GM18498 (cell line): ENCODE data around the gene CRYBG3.
"Not testable (repeated sequence)": the region's sequence is repeated elsewhere in the genome, so short reads cannot be mapped to it uniquely, and the experiment has no call there.

ENCODE experiments used
- ATAC-seq: cut with Tn5 transposase; IDR thresholded peaks from one replicate; pipeline ENCODE4 v1.9.1; 2021; ENCODE audit warnings: mild to moderate bottlenecking, moderate library complexity; ENCODE audit not compliant: unreplicated experiment

Gene CRYBG3

GRCh38 chr3:97895216-97895615 lies 73.4 kb downstream of the CRYBG3 start:
- peak; percentile 87 for ATAC-seq

- ATAC-seq, result no peak
These were observed 74.3 kb downstream of the CRYBG3 start for GRCh38 chr3:97896129-97896528.

- ATAC-seq, result no peak
These were observed 74.7 kb downstream of the CRYBG3 start for GRCh38 chr3:97896547-97896946.

- ATAC-seq, result no peak
These were observed 77.5 kb downstream of the CRYBG3 start for GRCh38 chr3:97899331-97899730.

GRCh38 chr3:97901313-97902248 lies 79.8 kb downstream of the CRYBG3 start:
- ATAC-seq, result no peak

GRCh38 chr3:97909830-97910229 lies 88.0 kb downstream of the CRYBG3 start:
- ATAC-seq, result not testable (repeated sequence)

GRCh38 chr3:97910236-97910831 lies 88.5 kb downstream of the CRYBG3 start:
- not testable (repeated sequence) for ATAC-seq

GRCh38 chr3:97910931-97911351 lies 89.1 kb downstream of the CRYBG3 start:
- no peak for ATAC-seq

- no peak for ATAC-seq
These were observed 89.6 kb downstream of the CRYBG3 start for GRCh38 chr3:97911459-97911858.

GRCh38 chr3:97914388-97914787 lies 92.6 kb downstream of the CRYBG3 start:
- no peak for ATAC-seq

- no peak for ATAC-seq
These were observed 94.8 kb downstream of the CRYBG3 start for GRCh38 chr3:97916576-97916975.

GRCh38 chr3:97917813-97918536 lies 96.2 kb downstream of the CRYBG3 start:
- ATAC-seq, result no peak

- ATAC-seq, result no peak
These were observed 105.9 kb downstream of the CRYBG3 start for GRCh38 chr3:97927704-97928103.

GRCh38 chr3:97928986-97929385 lies 107.2 kb downstream of the CRYBG3 start:
- ATAC-seq, result no peak

GRCh38 chr3:97930018-97930417 lies 108.2 kb downstream of the CRYBG3 start:
- no peak for ATAC-seq

GRCh38 chr3:97931218-97931617 lies 109.4 kb downstream of the CRYBG3 start:
- ATAC-seq, result no peak

- no peak for ATAC-seq
These were observed 110.6 kb downstream of the CRYBG3 start for GRCh38 chr3:97932387-97932801.

GRCh38 chr3:97934980-97935695 lies 113.3 kb downstream of the CRYBG3 start:
- no peak for ATAC-seq

GRCh38 chr3:97935842-97936241 lies 114.0 kb downstream of the CRYBG3 start:
- ATAC-seq, result no peak

- ATAC-seq, result no peak
These were observed 115.4 kb downstream of the CRYBG3 start for GRCh38 chr3:97937205-97937604.

- ATAC-seq, result no peak
These were observed 116.6 kb downstream of the CRYBG3 start for GRCh38 chr3:97938444-97938843.
